Mesenchymal stem cell (in vitro differentiated cells and primary cell): ENCODE data around the gene ALDH7A1.

Source experiments
- DNase-seq: peaks from one replicate; pipeline ENCODE4 v3.0.0-alpha.2; 2013
- H2AFZ ChIP-seq: one replicate; pipeline ENCODE4 v1.6.1; 2013; ENCODE audit warnings: low read depth, mild to moderate bottlenecking, control low read depth, inconsistent platforms, low read length, moderate library complexity
- H2AK5ac ChIP-seq: 2 replicates; pipeline ENCODE4 v1.6.1; 2013; ENCODE audit warnings: low read length, moderate library complexity, mild to moderate bottlenecking, inconsistent platforms; ENCODE audit not compliant: severe bottlenecking
- H2BK120ac ChIP-seq: one replicate; pipeline ENCODE4 v1.6.1; 2013; ENCODE audit warnings: low read depth, mild to moderate bottlenecking, inconsistent platforms, low read length, moderate library complexity
- H2BK12ac ChIP-seq, 2 experiments: one replicate each; pipeline ENCODE4 v1.6.1; 2013; ENCODE audit warnings: inconsistent platforms in 2 of 2, low read length in 2 of 2, mild to moderate bottlenecking in 2 of 2, moderate library complexity in 2 of 2, control low read depth in 1 of 2
- H2BK15ac ChIP-seq: one replicate; pipeline ENCODE4 v1.6.1; 2013; ENCODE audit warnings: mild to moderate bottlenecking, low read depth, inconsistent platforms; ENCODE audit not compliant: poor library complexity, severe bottlenecking
- H2BK5ac ChIP-seq: 2 replicates; pipeline ENCODE4 v1.6.1; 2013; ENCODE audit warnings: low read depth, mild to moderate bottlenecking, low read length, control low read depth, inconsistent platforms; ENCODE audit not compliant: poor library complexity, severe bottlenecking
- H3K14ac ChIP-seq, 2 experiments: one replicate each; pipeline ENCODE4 v1.6.1; 2013; ENCODE audit warnings: inconsistent platforms in 2 of 2, low read length in 2 of 2, control low read depth in 1 of 2, mild to moderate bottlenecking in 1 of 2, moderate library complexity in 1 of 2
- H3K18ac ChIP-seq, 2 experiments: one replicate each; pipeline ENCODE4 v1.6.1; 2013; ENCODE audit warnings: inconsistent platforms in 2 of 2, low read length in 2 of 2, control low read depth in 1 of 2, low read depth in 1 of 2, mild to moderate bottlenecking in 1 of 2
- H3K23ac ChIP-seq, 2 experiments: one replicate each; pipeline ENCODE4 v1.6.1; 2013; ENCODE audit warnings: inconsistent platforms in 2 of 2, low read length in 2 of 2, mild to moderate bottlenecking in 2 of 2, moderate library complexity in 2 of 2, control low read depth in 1 of 2
- H3K27ac ChIP-seq: 2 replicates; pipeline ENCODE4 v1.5.1; 2013; ENCODE audit warnings: mild to moderate bottlenecking, moderate library complexity, low read length, control low read depth, inconsistent platforms; ENCODE audit not compliant: poor library complexity, severe bottlenecking
- H3K27me3 ChIP-seq, 2 experiments: 2 replicates each; pipeline versions ENCODE4 v1.6.1 to v1.7.0; 2013; ENCODE audit warnings: low read length in 2 of 2, mild to moderate bottlenecking in 2 of 2, moderate library complexity in 2 of 2, control low read depth in 1 of 2, inconsistent platforms in 1 of 2; ENCODE audit not compliant: control insufficient read depth in 1 of 2, insufficient read depth in 1 of 2
- H3K36me3 ChIP-seq, 2 experiments: 2 replicates each; pipeline versions ENCODE4 v1.6.1 to v1.7.0; 2013; ENCODE audit warnings: low read length in 2 of 2, control low read depth in 1 of 2, inconsistent platforms in 1 of 2, low read depth in 1 of 2, mild to moderate bottlenecking in 1 of 2; ENCODE audit not compliant: insufficient read depth in 2 of 2, control insufficient read depth in 1 of 2
- H3K4ac ChIP-seq, 2 experiments: one replicate each; pipeline ENCODE4 v1.6.1; 2013; ENCODE audit warnings: inconsistent platforms in 2 of 2, low read length in 2 of 2, mild to moderate bottlenecking in 2 of 2, moderate library complexity in 2 of 2, control low read depth in 1 of 2, low read depth in 1 of 2
- H3K4me1 ChIP-seq: 2 replicates; pipeline ENCODE4 v1.6.1; 2013; ENCODE audit warnings: low read depth, low read length, control low read depth; ENCODE audit not compliant: control insufficient read depth, insufficient read depth
- H3K4me2 ChIP-seq: 2 replicates; pipeline ENCODE4 v1.6.1; 2013; ENCODE audit warnings: low read length, mild to moderate bottlenecking, inconsistent platforms; ENCODE audit not compliant: poor library complexity, severe bottlenecking
- H3K4me3 ChIP-seq, 2 experiments: 2 replicates each; pipeline versions ENCODE4 v1.5.1 to v1.7.0; 2013; ENCODE audit warnings: low read length in 2 of 2, mild to moderate bottlenecking in 2 of 2, control low read depth in 1 of 2, low read depth in 1 of 2; ENCODE audit not compliant: insufficient read depth in 1 of 2
- H3K79me1 ChIP-seq: replicated peaks from 2 replicates; pipeline ENCODE4 v1.6.1; 2013; ENCODE audit warnings: mild to moderate bottlenecking, control low read depth, low read length, inconsistent platforms; ENCODE audit not compliant: poor library complexity, severe bottlenecking
- H3K9ac ChIP-seq: 2 replicates; pipeline ENCODE4 v1.7.0; 2013; ENCODE audit warnings: mild to moderate bottlenecking, low read length, moderate library complexity
- H3K9me3 ChIP-seq: 2 replicates; pipeline ENCODE4 v1.7.0; 2013; ENCODE audit warnings: mild to moderate bottlenecking, low read length; ENCODE audit not compliant: control insufficient read depth
- H4K8ac ChIP-seq: one replicate; pipeline ENCODE4 v1.6.1; 2013; ENCODE audit warnings: inconsistent platforms, mild to moderate bottlenecking, low read length, moderate library complexity
- H4K91ac ChIP-seq: one replicate; pipeline ENCODE4 v1.6.1; 2013; ENCODE audit warnings: mild to moderate bottlenecking, low read length, inconsistent platforms
- WGBS: methylation state at CpG from one replicate; pipeline ENCODE4 v1.1.7; 2013; ENCODE audit warnings: mixed read lengths; 5-methylcytosine and 5-hydroxymethylcytosine counted together

ALDH7A1 gene

GRCh38 chr5:126509339-126509738 is 85.7 kb downstream of the ALDH7A1 start:
- Histone ChIP-seq H3K4me3 (no peak overlapping the region), H4K8ac (no peak overlapping the region), H3K36me3 (no peaks in the 10 kb centered on the region), H2BK12ac (peak overlapping the region in 1 of 2 experiments; percentile 79), H3K4me1 (peaks cover 2% of the 10 kb centered on the region), H3K18ac (no peak overlapping the region), H4K91ac (no peak overlapping the region), H3K79me1 (no peaks in the 10 kb centered on the region), H3K9ac (no peak overlapping the region), H3K23ac (no peak overlapping the region), H2AFZ (no peak overlapping the region), H3K4me2 (no peak overlapping the region), H3K27me3 (no peaks in the 10 kb centered on the region), H2BK5ac (no peak overlapping the region), H2BK120ac (no peak overlapping the region), H3K14ac (no peak overlapping the region), H3K9me3 (no peaks in the 10 kb centered on the region), H2BK15ac (no peak overlapping the region), H3K4ac (peak overlapping the region in 1 of 2 experiments; percentile 7), H3K27ac (no peak overlapping the region), H2AK5ac (no peak overlapping the region)
- peak; percentile 41 for DNase-seq
- WGBS = 68% methylated on average over 5 of the region's 5 CpGs

GRCh38 chr5:126508962-126509279 is 86.1 kb downstream of the ALDH7A1 start:
- H2AK5ac ChIP-seq = no peak overlapping the region
- H3K79me1 ChIP-seq = no peaks in the 10 kb centered on the region
- H3K9me3 ChIP-seq = no peaks in the 10 kb centered on the region
- no peak overlapping the region for H2BK5ac ChIP-seq
- no peak overlapping the region for H3K27ac ChIP-seq
- H3K36me3 ChIP-seq = no peaks in the 10 kb centered on the region
- H4K91ac ChIP-seq = no peak overlapping the region
- H4K8ac ChIP-seq = no peak overlapping the region
- no peak overlapping the region for H3K4ac ChIP-seq
- DNase-seq = peak; percentile 68
- H3K4me2 ChIP-seq = no peak overlapping the region
- H3K4me1 ChIP-seq = peaks cover 3% of the 10 kb centered on the region
- no peak overlapping the region for H3K23ac ChIP-seq
- no peak overlapping the region for H2AFZ ChIP-seq
- H2BK120ac ChIP-seq = no peak overlapping the region
- H3K27me3 ChIP-seq = no peaks in the 10 kb centered on the region
- no peak overlapping the region for H3K18ac ChIP-seq
- H3K4me3 ChIP-seq = no peak overlapping the region
- no peak overlapping the region for H2BK15ac ChIP-seq
- H3K14ac ChIP-seq = no peak overlapping the region
- no peak overlapping the region for H3K9ac ChIP-seq
- no peak overlapping the region for H2BK12ac ChIP-seq

- Histone ChIP-seq H4K8ac (no peak overlapping the region), H2BK5ac (no peak overlapping the region), H3K27ac (no peak overlapping the region), H3K18ac (peak overlapping the region in 1 of 2 experiments; percentile 40), H2BK12ac (peak overlapping the region in 1 of 2 experiments; percentile 10), H2BK15ac (no peak overlapping the region), H3K36me3 (no peaks in the 10 kb centered on the region), H2AK5ac (no peak overlapping the region), H3K14ac (no peak overlapping the region), H3K9ac (no peak overlapping the region), H3K79me1 (no peaks in the 10 kb centered on the region), H3K23ac (no peak overlapping the region), H3K4ac (no peak overlapping the region), H3K4me3 (no peak overlapping the region), H4K91ac (no peak overlapping the region), H3K4me1 (peaks cover 5% of the 10 kb centered on the region), H3K27me3 (no peaks in the 10 kb centered on the region), H3K4me2 (no peak overlapping the region), H2AFZ (no peak overlapping the region), H2BK120ac (no peak overlapping the region), H3K9me3 (no peaks in the 10 kb centered on the region)
- WGBS = 84% methylated on average over 13 of the region's 13 CpGs
- DNase-seq = peak; percentile 54
These were observed 86.6 kb downstream of the ALDH7A1 start for GRCh38 chr5:126508251-126508961.

- no peak overlapping the region for H2BK120ac ChIP-seq
- no peaks in the 10 kb centered on the region for H3K79me1 ChIP-seq
- no peak overlapping the region for H3K4me2 ChIP-seq
- H3K18ac ChIP-seq = no peak overlapping the region
- H2BK12ac ChIP-seq = no peak overlapping the region
- H3K14ac ChIP-seq = no peak overlapping the region
- no peaks in the 10 kb centered on the region for H3K36me3 ChIP-seq
- no peak overlapping the region for H2AK5ac ChIP-seq
- H3K4ac ChIP-seq = no peak overlapping the region
- DNase-seq = no peak
- no peak overlapping the region for H3K27ac ChIP-seq
- H3K4me1 ChIP-seq = peaks cover 15% of the 10 kb centered on the region
- H3K9me3 ChIP-seq = no peaks in the 10 kb centered on the region
- 83% methylated on average over 1 of the region's 4 CpGs for WGBS
- no peak overlapping the region for H4K8ac ChIP-seq
- H3K27me3 ChIP-seq = no peaks in the 10 kb centered on the region
- H2BK15ac ChIP-seq = no peak overlapping the region
- no peak overlapping the region for H3K4me3 ChIP-seq
- no peak overlapping the region for H2AFZ ChIP-seq
- H3K23ac ChIP-seq = no peak overlapping the region
- H4K91ac ChIP-seq = no peak overlapping the region
- H2BK5ac ChIP-seq = no peak overlapping the region
- H3K9ac ChIP-seq = no peak overlapping the region
These were observed 88.9 kb downstream of the ALDH7A1 start for GRCh38 chr5:126506079-126506478.
